GM12878 (cell line): ENCODE data around the gene CTNNA3.

Source experiments
- EP300 ChIP-seq, 2 experiments: fragments of 150-350 bp in 1 of 2; IDR thresholded peaks; 2 replicates each; pipeline ENCODE4 v1.6.1; 2011 to 2012; ENCODE audit warnings: low read depth in 2 of 2, low read length in 2 of 2, borderline replicate concordance in 1 of 2, improper control_type of control experiment in 1 of 2, inconsistent platforms in 1 of 2; ENCODE audit not compliant: control insufficient read depth in 1 of 2
- FOS ChIP-seq: IDR thresholded peaks from 3 replicates; pipeline ENCODE4 v1.6.1; 2011; ENCODE audit warnings: borderline replicate concordance; ENCODE audit not compliant: insufficient read length; ENCODE audit errors: extremely low read depth
- ZNF622 ChIP-seq: fragments of 450-650 bp; IDR thresholded peaks from 2 replicates; pipeline ENCODE4 v1.6.1; 2017; ENCODE audit warnings: mild to moderate bottlenecking, inconsistent platforms
- TF ChIP-seq, protein P1 (sequence below): IDR thresholded peaks from 2 replicates; pipeline ENCODE4 v1.6.1; 2012; ENCODE audit warnings: improper control_type of control experiment, low read depth, low read length; ENCODE audit not compliant: insufficient replicate concordance
- TF ChIP-seq, protein P2 (sequence below), 3 experiments: IDR thresholded peaks in 2 of 3; conservative IDR thresholded peaks in 1 of 3; 2 replicates each; pipeline ENCODE4 v1.5.1; 2011; ENCODE audit warnings: low read depth in 3 of 3, low read length in 3 of 3, mild to moderate bottlenecking in 3 of 3, control low read depth in 2 of 3, moderate library complexity in 2 of 3, inconsistent platforms in 1 of 3, mixed read lengths in 1 of 3; ENCODE audit not compliant: control insufficient read depth in 2 of 3, insufficient read depth in 1 of 3; ENCODE audit errors: extremely low read depth in 1 of 3

DNA sequence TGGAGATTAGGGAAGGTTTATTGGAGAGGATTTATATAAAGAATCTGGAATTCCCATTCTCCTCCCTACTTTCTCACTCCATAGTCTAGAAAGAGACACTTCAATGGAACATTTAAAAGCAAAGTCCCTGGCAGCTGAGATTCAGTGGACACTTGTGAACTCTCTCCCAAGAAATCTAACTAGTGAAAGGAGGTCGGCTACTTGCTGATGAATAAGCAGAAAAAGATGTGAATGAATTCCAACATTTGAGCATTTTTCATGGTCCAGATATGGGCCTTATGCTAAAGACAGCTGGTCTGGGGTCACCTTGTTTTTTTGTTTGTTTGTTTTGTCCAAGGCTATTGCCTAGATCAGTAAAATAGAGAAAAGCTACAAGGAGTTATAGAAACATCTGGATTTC lies 911.2 kb downstream of the CTNNA3 start:
- TF ChIP-seq ZNF622 (no peak), FOS (no peak), EP300 (IDR thresholded peaks at IDR 0.05; ENCODE audit: borderline replicate concordance in 1 of 2, control insufficient read depth in 1 of 2, low read depth in 2 of 2, low read length in 2 of 2) (no peak)
- TF ChIP-seq, protein P1, sequence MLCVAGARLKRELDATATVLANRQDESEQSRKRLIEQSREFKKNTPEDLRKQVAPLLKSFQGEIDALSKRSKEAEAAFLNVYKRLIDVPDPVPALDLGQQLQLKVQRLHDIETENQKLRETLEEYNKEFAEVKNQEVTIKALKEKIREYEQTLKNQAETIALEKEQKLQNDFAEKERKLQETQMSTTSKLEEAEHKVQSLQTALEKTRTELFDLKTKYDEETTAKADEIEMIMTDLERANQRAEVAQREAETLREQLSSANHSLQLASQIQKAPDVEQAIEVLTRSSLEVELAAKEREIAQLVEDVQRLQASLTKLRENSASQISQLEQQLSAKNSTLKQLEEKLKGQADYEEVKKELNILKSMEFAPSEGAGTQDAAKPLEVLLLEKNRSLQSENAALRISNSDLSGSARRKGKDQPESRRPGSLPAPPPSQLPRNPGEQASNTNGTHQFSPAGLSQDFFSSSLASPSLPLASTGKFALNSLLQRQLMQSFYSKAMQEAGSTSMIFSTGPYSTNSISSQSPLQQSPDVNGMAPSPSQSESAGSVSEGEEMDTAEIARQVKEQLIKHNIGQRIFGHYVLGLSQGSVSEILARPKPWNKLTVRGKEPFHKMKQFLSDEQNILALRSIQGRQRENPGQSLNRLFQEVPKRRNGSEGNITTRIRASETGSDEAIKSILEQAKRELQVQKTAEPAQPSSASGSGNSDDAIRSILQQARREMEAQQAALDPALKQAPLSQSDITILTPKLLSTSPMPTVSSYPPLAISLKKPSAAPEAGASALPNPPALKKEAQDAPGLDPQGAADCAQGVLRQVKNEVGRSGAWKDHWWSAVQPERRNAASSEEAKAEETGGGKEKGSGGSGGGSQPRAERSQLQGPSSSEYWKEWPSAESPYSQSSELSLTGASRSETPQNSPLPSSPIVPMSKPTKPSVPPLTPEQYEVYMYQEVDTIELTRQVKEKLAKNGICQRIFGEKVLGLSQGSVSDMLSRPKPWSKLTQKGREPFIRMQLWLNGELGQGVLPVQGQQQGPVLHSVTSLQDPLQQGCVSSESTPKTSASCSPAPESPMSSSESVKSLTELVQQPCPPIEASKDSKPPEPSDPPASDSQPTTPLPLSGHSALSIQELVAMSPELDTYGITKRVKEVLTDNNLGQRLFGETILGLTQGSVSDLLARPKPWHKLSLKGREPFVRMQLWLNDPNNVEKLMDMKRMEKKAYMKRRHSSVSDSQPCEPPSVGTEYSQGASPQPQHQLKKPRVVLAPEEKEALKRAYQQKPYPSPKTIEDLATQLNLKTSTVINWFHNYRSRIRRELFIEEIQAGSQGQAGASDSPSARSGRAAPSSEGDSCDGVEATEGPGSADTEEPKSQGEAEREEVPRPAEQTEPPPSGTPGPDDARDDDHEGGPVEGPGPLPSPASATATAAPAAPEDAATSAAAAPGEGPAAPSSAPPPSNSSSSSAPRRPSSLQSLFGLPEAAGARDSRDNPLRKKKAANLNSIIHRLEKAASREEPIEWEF = no peak
- TF ChIP-seq, protein P2, sequence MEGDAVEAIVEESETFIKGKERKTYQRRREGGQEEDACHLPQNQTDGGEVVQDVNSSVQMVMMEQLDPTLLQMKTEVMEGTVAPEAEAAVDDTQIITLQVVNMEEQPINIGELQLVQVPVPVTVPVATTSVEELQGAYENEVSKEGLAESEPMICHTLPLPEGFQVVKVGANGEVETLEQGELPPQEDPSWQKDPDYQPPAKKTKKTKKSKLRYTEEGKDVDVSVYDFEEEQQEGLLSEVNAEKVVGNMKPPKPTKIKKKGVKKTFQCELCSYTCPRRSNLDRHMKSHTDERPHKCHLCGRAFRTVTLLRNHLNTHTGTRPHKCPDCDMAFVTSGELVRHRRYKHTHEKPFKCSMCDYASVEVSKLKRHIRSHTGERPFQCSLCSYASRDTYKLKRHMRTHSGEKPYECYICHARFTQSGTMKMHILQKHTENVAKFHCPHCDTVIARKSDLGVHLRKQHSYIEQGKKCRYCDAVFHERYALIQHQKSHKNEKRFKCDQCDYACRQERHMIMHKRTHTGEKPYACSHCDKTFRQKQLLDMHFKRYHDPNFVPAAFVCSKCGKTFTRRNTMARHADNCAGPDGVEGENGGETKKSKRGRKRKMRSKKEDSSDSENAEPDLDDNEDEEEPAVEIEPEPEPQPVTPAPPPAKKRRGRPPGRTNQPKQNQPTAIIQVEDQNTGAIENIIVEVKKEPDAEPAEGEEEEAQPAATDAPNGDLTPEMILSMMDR (IDR thresholded peaks at IDR 0.05 in 2 of 3, conservative IDR thresholded peaks at IDR 0.05 in 1 of 3; ENCODE audit: control insufficient read depth in 2 of 3, extremely low read depth in 1 of 3, insufficient read depth in 1 of 3, low read depth in 3 of 3, low read length in 3 of 3) = no peak
